Ishikawa (cell line): ENCODE measurements around the gene MYF6.

Experiments used
- CEBPB ChIP-seq: IDR thresholded peaks from 2 replicates; pipeline ENCODE4 v1.6.1; 2012
- CREB1 ChIP-seq: IDR thresholded peaks from 2 replicates; pipeline ENCODE4 v1.6.1; 2012; ENCODE audit warnings: low read depth
- EGR1 ChIP-seq: IDR thresholded peaks from 2 replicates; pipeline ENCODE4 v1.6.1; 2012
- EP300 ChIP-seq: IDR thresholded peaks from 2 replicates; pipeline ENCODE4 v1.6.1; 2012; ENCODE audit warnings: borderline replicate concordance
- FOXM1 ChIP-seq: IDR thresholded peaks from 2 replicates; pipeline ENCODE4 v1.6.1; 2012; ENCODE audit warnings: low read depth, borderline replicate concordance
- NFIC ChIP-seq: IDR thresholded peaks from 2 replicates; pipeline ENCODE4 v1.6.1; 2012
- RAD21 ChIP-seq: IDR thresholded peaks from 2 replicates; pipeline ENCODE4 v1.6.1; 2012; ENCODE audit warnings: low read depth
- TAF1 ChIP-seq: IDR thresholded peaks from 2 replicates; pipeline ENCODE4 v1.6.1; 2012; ENCODE audit warnings: low read depth, mild to moderate bottlenecking
- TCF12 ChIP-seq: IDR thresholded peaks from 2 replicates; pipeline ENCODE4 v1.6.1; 2012; ENCODE audit warnings: low read depth
- TEAD4 ChIP-seq: IDR thresholded peaks from 2 replicates; pipeline ENCODE4 v1.6.1; 2012
- YY1 ChIP-seq: IDR thresholded peaks from 2 replicates; pipeline ENCODE4 v1.6.1; 2012; ENCODE audit warnings: low read depth
- ZBTB7A ChIP-seq: IDR thresholded peaks from 2 replicates; pipeline ENCODE4 v1.6.1; 2012; ENCODE audit warnings: low read depth
- TF ChIP-seq, protein P1 (sequence below): IDR thresholded peaks from 2 replicates; pipeline ENCODE4 v1.6.1; 2012
- TF ChIP-seq, protein P2 (sequence below): IDR thresholded peaks from 2 replicates; pipeline ENCODE4 v1.6.1; 2012
- TF ChIP-seq, protein P3 (sequence below): IDR thresholded peaks from 2 replicates; pipeline ENCODE4 v1.6.1; 2012; ENCODE audit warnings: low read depth, mild to moderate bottlenecking

MYF6 gene

DNA sequence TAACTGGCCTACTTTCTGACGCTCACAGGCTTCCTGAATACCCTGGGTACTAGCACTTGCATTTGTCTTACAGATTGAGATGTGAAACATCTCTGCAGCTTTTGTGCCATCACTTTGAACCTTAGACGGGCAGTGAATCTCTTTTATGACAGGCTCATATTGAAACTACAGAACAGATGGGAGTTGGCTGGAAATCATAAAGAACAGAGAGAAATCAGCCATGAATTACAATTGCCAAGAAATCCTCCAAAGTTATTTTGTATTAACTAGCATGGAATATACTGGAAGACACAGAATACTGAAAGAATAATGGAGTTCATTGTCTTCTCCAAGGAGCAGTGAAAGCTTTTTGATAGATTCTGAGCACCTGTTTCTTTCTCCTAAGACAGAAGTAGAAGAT is 42.0 kb downstream of the MYF6 start:
- TF ChIP-seq TAF1 (no peak), EP300 (no peak), FOXM1 (no peak)
- TF ChIP-seq, protein P1, sequence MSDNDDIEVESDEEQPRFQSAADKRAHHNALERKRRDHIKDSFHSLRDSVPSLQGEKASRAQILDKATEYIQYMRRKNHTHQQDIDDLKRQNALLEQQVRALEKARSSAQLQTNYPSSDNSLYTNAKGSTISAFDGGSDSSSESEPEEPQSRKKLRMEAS = no peak

DNA sequence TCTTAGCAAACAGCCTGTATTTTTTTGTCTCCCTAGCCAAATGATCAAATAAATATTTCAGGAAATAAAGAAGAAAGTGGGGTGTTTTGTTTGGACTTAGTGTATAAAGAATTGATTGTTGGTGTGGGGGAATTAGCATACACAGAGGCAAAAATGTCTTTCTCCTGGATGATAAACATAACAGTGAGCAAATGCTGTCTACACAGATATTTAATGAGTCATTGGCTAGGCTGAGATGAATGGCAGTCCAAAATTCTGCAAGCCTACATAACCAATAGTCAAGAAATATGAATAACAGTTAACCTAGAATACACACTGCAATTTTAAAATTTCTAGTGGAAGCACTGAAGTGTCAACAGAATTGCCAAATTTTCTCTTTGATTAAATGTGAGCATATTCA is 45.0 kb downstream of the MYF6 start:
- TF ChIP-seq TCF12 (no peak), YY1 (no peak)
- TF ChIP-seq, protein P2, sequence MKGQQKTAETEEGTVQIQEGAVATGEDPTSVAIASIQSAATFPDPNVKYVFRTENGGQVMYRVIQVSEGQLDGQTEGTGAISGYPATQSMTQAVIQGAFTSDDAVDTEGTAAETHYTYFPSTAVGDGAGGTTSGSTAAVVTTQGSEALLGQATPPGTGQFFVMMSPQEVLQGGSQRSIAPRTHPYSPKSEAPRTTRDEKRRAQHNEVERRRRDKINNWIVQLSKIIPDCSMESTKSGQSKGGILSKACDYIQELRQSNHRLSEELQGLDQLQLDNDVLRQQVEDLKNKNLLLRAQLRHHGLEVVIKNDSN = no peak
- TF ChIP-seq, protein P3, sequence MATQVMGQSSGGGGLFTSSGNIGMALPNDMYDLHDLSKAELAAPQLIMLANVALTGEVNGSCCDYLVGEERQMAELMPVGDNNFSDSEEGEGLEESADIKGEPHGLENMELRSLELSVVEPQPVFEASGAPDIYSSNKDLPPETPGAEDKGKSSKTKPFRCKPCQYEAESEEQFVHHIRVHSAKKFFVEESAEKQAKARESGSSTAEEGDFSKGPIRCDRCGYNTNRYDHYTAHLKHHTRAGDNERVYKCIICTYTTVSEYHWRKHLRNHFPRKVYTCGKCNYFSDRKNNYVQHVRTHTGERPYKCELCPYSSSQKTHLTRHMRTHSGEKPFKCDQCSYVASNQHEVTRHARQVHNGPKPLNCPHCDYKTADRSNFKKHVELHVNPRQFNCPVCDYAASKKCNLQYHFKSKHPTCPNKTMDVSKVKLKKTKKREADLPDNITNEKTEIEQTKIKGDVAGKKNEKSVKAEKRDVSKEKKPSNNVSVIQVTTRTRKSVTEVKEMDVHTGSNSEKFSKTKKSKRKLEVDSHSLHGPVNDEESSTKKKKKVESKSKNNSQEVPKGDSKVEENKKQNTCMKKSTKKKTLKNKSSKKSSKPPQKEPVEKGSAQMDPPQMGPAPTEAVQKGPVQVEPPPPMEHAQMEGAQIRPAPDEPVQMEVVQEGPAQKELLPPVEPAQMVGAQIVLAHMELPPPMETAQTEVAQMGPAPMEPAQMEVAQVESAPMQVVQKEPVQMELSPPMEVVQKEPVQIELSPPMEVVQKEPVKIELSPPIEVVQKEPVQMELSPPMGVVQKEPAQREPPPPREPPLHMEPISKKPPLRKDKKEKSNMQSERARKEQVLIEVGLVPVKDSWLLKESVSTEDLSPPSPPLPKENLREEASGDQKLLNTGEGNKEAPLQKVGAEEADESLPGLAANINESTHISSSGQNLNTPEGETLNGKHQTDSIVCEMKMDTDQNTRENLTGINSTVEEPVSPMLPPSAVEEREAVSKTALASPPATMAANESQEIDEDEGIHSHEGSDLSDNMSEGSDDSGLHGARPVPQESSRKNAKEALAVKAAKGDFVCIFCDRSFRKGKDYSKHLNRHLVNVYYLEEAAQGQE = no peak

DNA sequence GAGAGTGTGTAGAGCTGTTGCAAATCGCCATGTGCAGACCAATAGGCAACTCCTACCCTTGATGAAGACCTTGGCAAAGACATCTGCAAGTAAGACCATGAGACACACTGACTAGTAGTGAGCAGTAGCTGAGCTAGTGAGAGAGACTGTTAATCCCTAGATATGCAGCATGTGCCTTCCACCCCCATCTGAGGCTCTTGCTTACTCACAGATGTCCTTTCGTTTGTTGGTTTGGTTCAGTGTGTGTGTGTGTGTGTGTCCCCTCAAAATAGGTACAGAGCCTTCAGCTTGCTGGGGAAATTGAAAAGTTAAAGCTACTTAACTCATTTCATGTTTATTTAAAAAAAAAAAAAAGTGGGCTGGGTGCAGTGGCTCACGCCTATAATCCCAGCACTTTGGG is 46.8 kb downstream of the MYF6 start:
- TF ChIP-seq YY1 (no peak), TCF12 (no peak), ZBTB7A (no peak), FOXM1 (no peak), TAF1 (no peak), RAD21 (no peak), CREB1 (no peak), NFIC (no peak), TEAD4 (no peak), CEBPB (no peak), EP300 (no peak), EGR1 (no peak)
- TF ChIP-seq, protein P1 = no peak
- TF ChIP-seq, protein P3 = no peak
- TF ChIP-seq, protein P2 = no peak

DNA sequence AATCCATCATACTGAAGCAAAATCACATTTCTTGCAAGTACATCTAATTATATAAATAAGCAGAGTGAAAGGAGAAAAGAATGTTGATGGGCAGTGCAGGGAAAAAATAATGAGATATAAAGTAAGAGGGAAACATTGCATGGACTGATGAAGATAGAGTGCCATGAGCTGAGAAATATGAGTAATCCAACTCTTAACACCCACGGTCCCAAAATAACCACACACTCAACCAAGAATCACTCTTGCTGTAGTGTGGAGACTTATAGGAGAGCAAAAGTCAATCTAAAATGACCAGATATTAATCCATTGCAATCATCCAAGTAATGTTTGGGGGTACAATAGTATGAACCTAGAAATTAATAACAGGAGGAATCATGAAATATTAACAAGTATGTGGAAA is 49.4 kb downstream of the MYF6 start:
- TF ChIP-seq FOXM1 = no peak
- no peak for TF ChIP-seq TAF1
- no peak for TF ChIP-seq CREB1
- no peak for TF ChIP-seq TEAD4
- no peak for TF ChIP-seq NFIC
- TF ChIP-seq RAD21 = no peak
- TF ChIP-seq, protein P2 = no peak
- TF ChIP-seq, protein P1 = no peak
- TF ChIP-seq CEBPB = no peak
- no peak for TF ChIP-seq ZBTB7A
- TF ChIP-seq, protein P3 = no peak
- TF ChIP-seq TCF12 = no peak
- no peak for TF ChIP-seq EP300
- TF ChIP-seq EGR1 = no peak
- no peak for TF ChIP-seq YY1
